ENCODE measurements around the gene HK3. TPM values are rescaled to one million over a fixed set of nuclear protein-coding genes. Genes with fewer than 3 reads are reported as not detected.

The HK3 gene
- polyA plus RNA-seq, 4 donors: 0.30 to 7.5 (median 1.5) TPM

DNA sequence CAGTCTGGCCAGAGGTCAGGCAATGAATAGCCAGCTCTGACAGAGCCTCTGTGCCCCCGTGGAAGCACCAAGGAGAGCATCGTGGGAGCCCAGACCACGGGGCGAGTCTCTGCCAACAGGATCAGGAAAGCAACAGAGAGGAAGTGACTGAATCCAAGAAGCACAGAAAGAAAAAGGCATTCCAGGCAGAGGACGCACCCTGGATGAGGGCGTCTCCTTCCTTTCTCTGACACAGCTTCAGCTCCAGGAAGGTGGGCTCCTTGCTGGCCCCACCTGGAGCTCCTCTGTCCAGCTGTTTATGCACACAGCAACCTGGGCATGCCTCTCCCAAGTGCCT lies 16.6 kb downstream of the HK3 start:
- WGBS, 3 donors: 54 to 68% (median 63%) methylated on average over 6 of the region's 6 CpGs
- H3K36me3 ChIP-seq (ENCODE audit: control insufficient read depth in 3 of 3, insufficient read depth in 2 of 3, low read depth in 1 of 3, low read length in 3 of 3): no peaks in the 10 kb centered on the region
- H3K4me3 ChIP-seq (ENCODE audit: low read depth in 1 of 3, low read length in 3 of 3): no peak overlapping the region
- no peak overlapping the region for H3K27ac ChIP-seq (ENCODE audit: low read depth in 1 of 3, low read length in 2 of 3)
- H3K9me3 ChIP-seq (ENCODE audit: control insufficient read depth in 2 of 2, insufficient read depth in 1 of 2, low read depth in 1 of 2, low read length in 1 of 2): no peaks in the 10 kb centered on the region
- no peaks in the 10 kb centered on the region for H3K4me1 ChIP-seq (ENCODE audit: control insufficient read depth in 3 of 3, insufficient read depth in 2 of 3, low read depth in 1 of 3, low read length in 2 of 3)
- no peak for FAIRE-seq
- H3K27me3 ChIP-seq (ENCODE audit: control insufficient read depth in 3 of 3, insufficient read depth in 3 of 3, low read length in 3 of 3): peaks cover 0 to 3% (median 0%) of the 10 kb centered on the region in 3 donors
- no peak for DNase-seq

DNA sequence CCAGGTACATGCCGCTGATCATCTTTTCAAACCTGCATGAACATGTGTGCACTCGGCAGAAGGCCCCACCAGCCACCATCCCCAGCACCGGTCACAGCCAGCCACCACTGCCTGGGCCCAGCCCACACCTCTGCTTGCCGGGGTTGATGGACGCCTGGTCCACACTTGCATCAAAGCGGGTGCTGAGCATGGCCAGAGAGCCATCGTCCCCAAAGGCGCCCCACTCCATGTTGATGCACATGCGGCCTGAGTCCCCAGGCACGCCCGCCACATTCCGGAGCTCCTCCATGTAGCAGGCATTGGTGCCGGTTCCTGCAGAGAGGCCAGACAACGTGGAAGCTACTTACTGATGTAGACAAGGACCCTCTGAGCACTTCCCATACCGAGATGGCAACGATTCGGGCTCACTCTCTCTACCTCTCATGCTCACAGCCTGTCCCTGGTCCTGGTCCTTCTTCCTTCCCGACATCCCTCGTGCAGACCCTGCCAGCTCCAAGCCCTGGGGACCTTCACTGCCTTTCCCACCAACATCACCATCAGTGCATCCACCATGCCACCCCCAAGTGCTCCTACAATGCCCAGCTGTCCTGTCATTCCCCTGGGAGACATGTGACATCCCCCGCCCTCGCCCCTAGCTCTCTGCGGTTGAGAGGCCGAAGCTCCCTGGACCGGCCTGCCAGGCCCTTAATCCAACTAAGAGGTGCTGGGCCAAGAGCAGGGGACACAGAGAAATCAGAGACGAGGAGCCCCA lies 17.2 kb downstream of the HK3 start:
- H3K36me3 ChIP-seq (ENCODE audit: control insufficient read depth in 3 of 3, insufficient read depth in 2 of 3, low read depth in 1 of 3, low read length in 3 of 3): no peaks in the 10 kb centered on the region
- H3K9me3 ChIP-seq (ENCODE audit: control insufficient read depth in 2 of 2, insufficient read depth in 1 of 2, low read depth in 1 of 2, low read length in 1 of 2): no peaks in the 10 kb centered on the region
- H3K4me1 ChIP-seq (ENCODE audit: control insufficient read depth in 3 of 3, insufficient read depth in 2 of 3, low read depth in 1 of 3, low read length in 2 of 3): no peaks in the 10 kb centered on the region
- H3K4me3 ChIP-seq (ENCODE audit: low read depth in 1 of 3, low read length in 3 of 3): no peak overlapping the region
- WGBS, 3 donors: 85 to 87% (median 85%) methylated on average over 25 of the region's 25 CpGs
- FAIRE-seq (no peak), DNase-seq (no peak)
- H3K27ac ChIP-seq (ENCODE audit: low read depth in 1 of 3, low read length in 2 of 3): no peak overlapping the region
- H3K27me3 ChIP-seq (ENCODE audit: control insufficient read depth in 3 of 3, insufficient read depth in 3 of 3, low read length in 3 of 3): peaks cover 0 to 5% (median 0%) of the 10 kb centered on the region in 3 donors

DNA sequence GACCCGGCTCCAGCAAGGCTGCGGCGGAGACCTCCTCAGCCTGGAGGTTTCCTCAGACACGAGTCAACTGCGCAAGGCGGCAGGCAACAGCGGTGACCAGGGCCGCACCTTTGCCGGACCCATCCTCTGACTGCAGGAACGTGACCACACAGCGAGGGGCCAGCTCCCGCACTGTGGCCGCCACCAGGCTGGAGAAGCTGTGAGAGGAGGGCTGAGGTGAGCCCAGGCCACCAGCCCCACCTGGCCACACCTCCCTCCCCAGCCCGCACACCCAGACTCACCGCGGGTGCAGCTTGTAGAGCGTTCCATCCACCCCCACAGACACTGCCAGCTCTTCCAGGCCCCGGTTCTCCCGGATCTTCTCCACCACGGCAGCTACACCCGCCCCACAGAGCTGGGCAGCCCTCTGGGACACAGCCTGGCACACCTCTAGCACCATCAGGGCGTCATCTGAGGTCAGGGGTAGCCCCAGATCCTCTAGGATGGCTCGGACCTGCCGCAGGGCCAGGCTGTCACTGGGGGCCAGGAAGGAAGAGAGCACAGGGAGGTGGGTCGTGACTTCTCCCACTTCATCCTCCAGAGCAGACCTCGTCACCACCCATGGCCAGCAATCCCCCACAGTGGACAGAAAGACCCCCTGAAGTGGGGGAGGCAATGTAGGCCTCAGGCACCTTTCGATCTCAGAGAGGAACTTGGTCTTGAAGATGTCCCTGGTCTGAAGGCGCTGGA lies 18.0 kb downstream of the HK3 start:
- FAIRE-seq (no peak), DNase-seq (no peak)
- WGBS, 3 donors: 79 to 90% (median 84%) methylated on average over 28 of the region's 28 CpGs
- Histone ChIP-seq H3K4me3 (ENCODE audit: low read depth in 1 of 3, low read length in 3 of 3) (no peak overlapping the region), H3K36me3 (ENCODE audit: control insufficient read depth in 3 of 3, insufficient read depth in 2 of 3, low read depth in 1 of 3, low read length in 3 of 3) (no peaks in the 10 kb centered on the region), H3K27ac (ENCODE audit: low read depth in 1 of 3, low read length in 2 of 3) (no peak overlapping the region), H3K9me3 (ENCODE audit: control insufficient read depth in 2 of 2, insufficient read depth in 1 of 2, low read depth in 1 of 2, low read length in 1 of 2) (no peaks in the 10 kb centered on the region), H3K4me1 (ENCODE audit: control insufficient read depth in 3 of 3, insufficient read depth in 2 of 3, low read depth in 1 of 3, low read length in 2 of 3) (no peaks in the 10 kb centered on the region), H3K27me3 (ENCODE audit: control insufficient read depth in 3 of 3, insufficient read depth in 3 of 3, low read length in 3 of 3) (peaks cover 0 to 8% (median 3%) of the 10 kb centered on the region in 3 donors)

DNA sequence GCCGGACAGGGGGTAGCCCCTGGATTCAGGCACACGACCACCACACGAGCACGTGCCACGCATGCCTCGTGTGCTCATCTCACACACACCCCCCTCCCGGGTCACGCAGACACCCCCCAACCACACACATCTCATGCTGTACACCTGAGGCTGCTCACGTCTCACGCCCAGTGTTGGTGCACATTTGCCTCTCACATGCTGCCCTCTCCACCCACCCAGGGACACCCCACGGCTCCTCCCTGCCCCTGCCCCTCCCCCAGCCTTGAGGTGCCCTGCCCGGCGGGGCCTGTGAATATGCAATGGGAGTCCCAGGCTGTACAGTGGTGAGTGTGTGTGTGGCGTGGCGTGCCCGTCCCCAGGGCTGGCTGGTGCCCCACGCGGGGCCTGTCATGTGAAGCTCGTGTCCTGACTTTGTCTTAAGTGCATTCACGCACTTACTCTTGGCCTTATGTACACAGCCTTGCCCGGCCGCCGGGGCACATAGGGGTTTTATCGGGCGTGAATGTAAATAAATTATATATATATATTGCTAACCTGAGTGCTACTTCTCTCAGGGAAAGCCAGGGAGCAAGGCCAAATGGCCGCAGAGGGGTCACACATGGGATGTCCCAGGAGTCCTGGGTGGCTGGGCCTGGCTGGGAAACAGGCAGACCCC lies 18.7 kb downstream of the HK3 start:
- FAIRE-seq (no peak), DNase-seq (no peak)
- H3K9me3 ChIP-seq (ENCODE audit: control insufficient read depth in 2 of 2, insufficient read depth in 1 of 2, low read depth in 1 of 2, low read length in 1 of 2): no peaks in the 10 kb centered on the region
- H3K4me3 ChIP-seq (ENCODE audit: low read depth in 1 of 3, low read length in 3 of 3): no peak overlapping the region
- peaks cover 0 to 14% (median 6%) of the 10 kb centered on the region in 3 donors for H3K27me3 ChIP-seq (ENCODE audit: control insufficient read depth in 3 of 3, insufficient read depth in 3 of 3, low read length in 3 of 3)
- 78 to 87% (median 84%) methylated on average over 26 of the region's 26 CpGs for WGBS, 3 donors
- H3K36me3 ChIP-seq (ENCODE audit: control insufficient read depth in 3 of 3, insufficient read depth in 2 of 3, low read depth in 1 of 3, low read length in 3 of 3): no peaks in the 10 kb centered on the region
- no peak overlapping the region for H3K27ac ChIP-seq (ENCODE audit: low read depth in 1 of 3, low read length in 2 of 3)
- no peaks in the 10 kb centered on the region for H3K4me1 ChIP-seq (ENCODE audit: control insufficient read depth in 3 of 3, insufficient read depth in 2 of 3, low read depth in 1 of 3, low read length in 2 of 3)

DNA sequence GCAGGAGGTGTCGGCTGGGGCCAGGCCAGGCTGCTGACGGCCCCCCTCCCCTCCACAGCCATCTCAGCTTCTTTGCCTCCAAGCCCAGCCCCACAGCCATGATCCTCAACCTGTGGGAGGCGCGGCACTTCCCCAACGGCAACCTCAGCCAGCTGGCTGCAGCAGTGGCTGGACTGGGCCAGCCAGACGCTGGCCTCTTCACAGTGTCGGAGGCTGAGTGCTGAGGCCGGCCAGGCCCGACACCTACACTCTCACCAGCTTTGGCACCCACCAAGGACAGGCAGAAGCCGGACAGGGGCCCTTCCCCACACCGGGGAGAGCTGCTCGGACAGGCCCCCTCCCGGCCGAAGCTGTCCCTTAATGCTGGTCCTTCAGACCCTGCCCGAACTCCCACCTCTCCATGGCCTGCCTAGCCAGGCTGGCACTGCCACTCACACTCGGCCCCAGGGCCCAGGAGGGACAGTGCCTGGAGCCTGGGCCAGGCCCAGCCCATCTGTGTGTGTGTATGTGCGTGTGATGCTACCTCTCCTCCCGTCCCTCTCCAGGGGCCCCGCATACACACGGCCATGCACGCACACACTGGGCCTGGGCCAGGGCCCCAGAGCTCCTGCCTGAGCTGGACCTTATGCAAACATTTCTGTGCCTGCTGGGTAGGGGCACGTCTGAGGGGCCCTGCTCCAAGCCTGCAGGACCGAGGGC lies 19.3 kb downstream of the HK3 start:
- H3K36me3 ChIP-seq (ENCODE audit: control insufficient read depth in 3 of 3, insufficient read depth in 2 of 3, low read depth in 1 of 3, low read length in 3 of 3): no peaks in the 10 kb centered on the region
- peaks cover 0 to 21% (median 6%) of the 10 kb centered on the region in 3 donors for H3K27me3 ChIP-seq (ENCODE audit: control insufficient read depth in 3 of 3, insufficient read depth in 3 of 3, low read length in 3 of 3)
- no peaks in the 10 kb centered on the region for H3K4me1 ChIP-seq (ENCODE audit: control insufficient read depth in 3 of 3, insufficient read depth in 2 of 3, low read depth in 1 of 3, low read length in 2 of 3)
- 60 to 70% (median 61%) methylated on average over 22 to 23 of the region's 23 CpGs for WGBS, 3 donors
- no peak overlapping the region for H3K27ac ChIP-seq (ENCODE audit: low read depth in 1 of 3, low read length in 2 of 3)
- FAIRE-seq (no peak), DNase-seq (no peak)
- H3K4me3 ChIP-seq (ENCODE audit: low read depth in 1 of 3, low read length in 3 of 3): no peak overlapping the region
- H3K9me3 ChIP-seq (ENCODE audit: control insufficient read depth in 2 of 2, insufficient read depth in 1 of 2, low read depth in 1 of 2, low read length in 1 of 2): no peaks in the 10 kb centered on the region

DNA sequence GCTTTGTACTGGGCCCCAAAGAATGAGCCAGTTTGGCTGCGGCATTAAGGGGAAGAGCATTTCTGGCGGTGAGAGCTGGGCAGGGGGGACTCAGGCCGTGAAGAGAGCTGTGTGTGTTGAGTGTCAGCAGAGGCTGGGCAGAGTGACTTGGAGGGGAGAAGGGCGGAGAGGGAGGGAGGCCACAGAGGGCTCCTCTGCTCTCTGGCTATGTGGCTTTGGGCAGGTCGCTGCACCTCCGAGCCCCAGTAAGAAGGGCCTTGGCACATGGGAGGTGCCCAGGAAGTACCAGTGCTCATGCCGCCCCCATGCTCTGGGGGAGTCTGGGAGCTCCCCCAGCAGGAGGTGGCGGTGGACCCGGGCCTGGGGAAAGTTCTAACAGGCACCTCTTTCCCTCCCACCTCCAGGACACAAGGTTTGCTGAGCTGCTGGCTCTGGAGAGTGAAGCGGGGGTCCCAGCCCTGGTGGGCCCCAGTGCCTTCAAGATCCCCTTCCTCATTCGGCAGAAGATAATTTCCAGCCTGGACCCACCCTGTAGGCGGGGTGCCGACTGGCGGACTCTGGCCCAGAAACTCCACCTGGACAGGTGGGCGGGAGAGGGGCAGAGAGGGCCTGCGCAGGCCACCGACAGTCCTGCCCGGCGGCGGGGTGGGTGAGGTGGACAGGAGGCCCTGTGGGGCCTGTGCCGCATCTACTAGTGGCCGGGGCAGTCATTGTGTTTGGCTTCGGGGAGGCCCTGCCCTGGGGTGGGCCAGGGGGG lies 20.1 kb downstream of the HK3 start:
- 29 to 69% (median 61%) methylated on average over 22 to 23 of the region's 23 CpGs for WGBS, 3 donors
- Histone ChIP-seq H3K4me1 (ENCODE audit: control insufficient read depth in 3 of 3, insufficient read depth in 2 of 3, low read depth in 1 of 3, low read length in 2 of 3) (no peaks in the 10 kb centered on the region), H3K9me3 (ENCODE audit: control insufficient read depth in 2 of 2, insufficient read depth in 1 of 2, low read depth in 1 of 2, low read length in 1 of 2) (no peaks in the 10 kb centered on the region), H3K27ac (ENCODE audit: low read depth in 1 of 3, low read length in 2 of 3) (no peak overlapping the region), H3K36me3 (ENCODE audit: control insufficient read depth in 3 of 3, insufficient read depth in 2 of 3, low read depth in 1 of 3, low read length in 3 of 3) (no peaks in the 10 kb centered on the region), H3K4me3 (ENCODE audit: low read depth in 1 of 3, low read length in 3 of 3) (no peak overlapping the region), H3K27me3 (ENCODE audit: control insufficient read depth in 3 of 3, insufficient read depth in 3 of 3, low read length in 3 of 3) (peaks cover 0 to 24% (median 10%) of the 10 kb centered on the region in 3 donors)
- DNase-seq (no peak), FAIRE-seq (no peak)

DNA sequence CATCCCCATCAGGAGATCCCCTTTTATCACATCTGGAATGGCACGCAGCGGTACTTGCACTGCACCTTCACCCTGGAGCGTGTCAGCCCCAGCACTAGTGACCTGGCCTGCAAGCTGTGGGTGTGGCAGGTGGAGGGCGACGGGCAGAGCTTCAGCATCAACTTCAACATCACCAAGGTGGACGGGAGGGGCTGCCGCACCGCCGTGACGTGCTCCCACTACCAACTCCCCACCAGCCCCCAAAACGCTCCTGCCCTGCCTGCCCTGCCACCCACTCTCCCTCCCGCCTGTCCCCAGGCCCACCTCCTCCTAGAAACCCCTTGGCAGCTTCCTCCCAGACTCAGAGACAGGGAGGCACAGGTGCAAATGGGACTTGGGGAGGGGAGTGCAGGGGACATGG lies 20.7 kb downstream of the HK3 start:
- H3K27ac ChIP-seq (ENCODE audit: low read depth in 1 of 3, low read length in 2 of 3): no peak overlapping the region
- no peaks in the 10 kb centered on the region for H3K9me3 ChIP-seq (ENCODE audit: control insufficient read depth in 2 of 2, insufficient read depth in 1 of 2, low read depth in 1 of 2, low read length in 1 of 2)
- DNase-seq (no peak), FAIRE-seq (no peak)
- no peaks in the 10 kb centered on the region for H3K36me3 ChIP-seq (ENCODE audit: control insufficient read depth in 3 of 3, insufficient read depth in 2 of 3, low read depth in 1 of 3, low read length in 3 of 3)
- no peaks in the 10 kb centered on the region for H3K4me1 ChIP-seq (ENCODE audit: control insufficient read depth in 3 of 3, insufficient read depth in 2 of 3, low read depth in 1 of 3, low read length in 2 of 3)
- no peak overlapping the region for H3K4me3 ChIP-seq (ENCODE audit: low read depth in 1 of 3, low read length in 3 of 3)
- H3K27me3 ChIP-seq (ENCODE audit: control insufficient read depth in 3 of 3, insufficient read depth in 3 of 3, low read length in 3 of 3): peaks cover 0 to 27% (median 11%) of the 10 kb centered on the region in 3 donors
- WGBS, 3 donors: 51 to 81% (median 64%) methylated on average over 12 of the region's 12 CpGs
